Astrocyte (in vitro differentiated cells and primary cell): ENCODE measurements around the gene ME1. TPM values are rescaled to one million over a fixed set of nuclear protein-coding genes. Genes with fewer than 3 reads are reported as not detected.

Source experiments
- DNase-seq: peaks from one replicate; pipeline ENCODE4 v3.0.0-alpha.2; 2010; ENCODE audit warnings: low read depth
- FAIRE-seq: peaks from 2 replicates; lab custom pipeline; 2011; peaks lifted over from hg19 to GRCh38; lab: Jason Lieb, UNC
- H2AFZ ChIP-seq: 2 replicates; pipeline ENCODE4 v1.6.0; 2012; ENCODE audit warnings: low read depth, low read length, inconsistent platforms
- H3K27ac ChIP-seq: 2 replicates; pipeline ENCODE4 v1.5.1; 2011; ENCODE audit warnings: low read depth, low read length, inconsistent platforms
- H3K27me3 ChIP-seq: 2 replicates; pipeline ENCODE4 v1.6.0; 2011; ENCODE audit warnings: low read length, inconsistent platforms; ENCODE audit not compliant: insufficient read depth
- H3K36me3 ChIP-seq: 2 replicates; pipeline ENCODE4 v1.5.1; 2011; ENCODE audit warnings: low read length, inconsistent platforms; ENCODE audit not compliant: insufficient read depth
- H3K4me1 ChIP-seq: 2 replicates; pipeline ENCODE4 v1.5.1; 2011; ENCODE audit warnings: low read length, inconsistent platforms; ENCODE audit not compliant: insufficient read depth
- H3K4me2 ChIP-seq: 2 replicates; pipeline ENCODE4 v1.6.0; 2012; ENCODE audit warnings: low read length, inconsistent platforms
- H3K4me3 ChIP-seq: 2 replicates; pipeline ENCODE4 v1.5.1; 2011; ENCODE audit warnings: low read depth, mild to moderate bottlenecking, low read length, inconsistent platforms; ENCODE audit not compliant: insufficient read depth
- H3K79me2 ChIP-seq: 2 replicates; pipeline ENCODE4 v1.6.0; 2012; ENCODE audit warnings: mild to moderate bottlenecking, low read length, inconsistent platforms; ENCODE audit not compliant: insufficient read depth
- H3K9ac ChIP-seq: 2 replicates; pipeline ENCODE4 v1.6.0; 2012; ENCODE audit warnings: mild to moderate bottlenecking, low read length, inconsistent platforms
- H3K9me3 ChIP-seq: 2 replicates; pipeline ENCODE4 v1.5.1; 2012; ENCODE audit warnings: low read depth, mild to moderate bottlenecking, low read length, inconsistent platforms; ENCODE audit not compliant: insufficient read depth
- H4K20me1 ChIP-seq: 2 replicates; pipeline ENCODE4 v1.6.0; 2012; ENCODE audit warnings: low read length, inconsistent platforms; ENCODE audit not compliant: insufficient read depth
- H3K27ac Mint-ChIP-seq: one replicate; pipeline ENCODE4 v1.8.0; 2021; ENCODE audit warnings: mild to moderate bottlenecking, mixed read lengths; ENCODE audit not compliant: unreplicated experiment
- H3K27me3 Mint-ChIP-seq: one replicate; pipeline ENCODE4 v1.8.0; 2021; ENCODE audit warnings: low read depth, mixed read lengths; ENCODE audit not compliant: unreplicated experiment
- H3K36me3 Mint-ChIP-seq: one replicate; pipeline ENCODE4 v1.8.0; 2021; ENCODE audit warnings: low read depth, mixed read lengths; ENCODE audit not compliant: unreplicated experiment
- H3K4me1 Mint-ChIP-seq: one replicate; pipeline ENCODE4 v1.8.0; 2021; ENCODE audit warnings: low read depth, mixed read lengths; ENCODE audit not compliant: unreplicated experiment
- H3K4me3 Mint-ChIP-seq: one replicate; pipeline ENCODE4 v1.8.0; 2021; ENCODE audit warnings: mild to moderate bottlenecking, moderate library complexity, mixed read lengths; ENCODE audit not compliant: unreplicated experiment
- H3K9me3 Mint-ChIP-seq: one replicate; pipeline ENCODE4 v1.8.0; 2021; ENCODE audit warnings: mild to moderate bottlenecking, mixed read lengths; ENCODE audit not compliant: unreplicated experiment
- CTCF ChIP-seq: IDR thresholded peaks from 2 replicates; pipeline ENCODE4 v1.5.1; 2011; ENCODE audit warnings: low read depth, mild to moderate bottlenecking, inconsistent platforms, low read length, moderate library complexity; ENCODE audit not compliant: insufficient read depth
- EZH2 ChIP-seq: IDR thresholded peaks from 2 replicates; pipeline ENCODE4 v1.6.1; 2012; ENCODE audit warnings: mild to moderate bottlenecking, low read length, inconsistent platforms; ENCODE audit not compliant: insufficient read depth
- total RNA-seq: library from RNA; stranded (reverse); gene quantifications from 2 replicates; pipeline ENCODE4 v1.2.1, GENCODE V29; 2021

The ME1 gene
- total RNA-seq, 1 donor from 2014 or later: 38.5 TPM

GRCh38 chr6:83463886-83464285 is 33.0 kb upstream of the ME1 start:
- no peaks in the 10 kb centered on the region for H3K27me3 ChIP-seq
- Mint-ChIP-seq H3K4me1 (peaks cover 3% of the 10 kb centered on the region), H3K36me3 (no peaks in the 10 kb centered on the region), H3K9me3 (no peaks in the 10 kb centered on the region), H3K4me3 (no peak overlapping the region), H3K27me3 (peaks cover 3% of the 10 kb centered on the region), H3K27ac (no peak overlapping the region)
- H3K4me1 ChIP-seq: no peaks in the 10 kb centered on the region
- no peak overlapping the region for H2AFZ ChIP-seq
- no peaks in the 10 kb centered on the region for H3K79me2 ChIP-seq
- no peak overlapping the region for H3K4me2 ChIP-seq
- H3K9ac ChIP-seq: no peak overlapping the region
- DNase-seq: no peak
- no peak for FAIRE-seq
- no peaks in the 10 kb centered on the region for H4K20me1 ChIP-seq
- no peak for TF ChIP-seq CTCF
- no peak for TF ChIP-seq EZH2
- no peaks in the 10 kb centered on the region for H3K9me3 ChIP-seq
- no peak overlapping the region for H3K27ac ChIP-seq
- no peaks in the 10 kb centered on the region for H3K36me3 ChIP-seq
- no peak overlapping the region for H3K4me3 ChIP-seq

- H3K9ac ChIP-seq: no peak overlapping the region
Measured at GRCh38 chr6:83462524-83462923, 31.7 kb upstream of the ME1 start.

More at GRCh38 chr6:83462524-83462923, 31.7 kb upstream of the ME1 start:
- Histone ChIP-seq H4K20me1 (no peaks in the 10 kb centered on the region), H3K4me2 (no peak overlapping the region), H3K27me3 (no peaks in the 10 kb centered on the region), H3K9me3 (no peaks in the 10 kb centered on the region), H3K36me3 (no peaks in the 10 kb centered on the region), H3K27ac (no peak overlapping the region), H3K4me3 (no peak overlapping the region), H3K79me2 (no peaks in the 10 kb centered on the region), H2AFZ (no peak overlapping the region), H3K4me1 (no peaks in the 10 kb centered on the region)
- Mint-ChIP-seq H3K4me3 (no peak overlapping the region), H3K9me3 (no peaks in the 10 kb centered on the region), H3K27me3 (peaks cover 3% of the 10 kb centered on the region), H3K4me1 (peaks cover 3% of the 10 kb centered on the region), H3K27ac (no peak overlapping the region), H3K36me3 (no peaks in the 10 kb centered on the region)
- DNase-seq (no peak), FAIRE-seq (no peak)
- TF ChIP-seq CTCF (no peak), EZH2 (no peak)
